ENCODE measurements around the gene ZCCHC24. TPM values are rescaled to one million over a fixed set of nuclear protein-coding genes. Genes with fewer than 3 reads are reported as not detected.

The ZCCHC24 gene
- total RNA-seq, 1 experiment from 2014 or later, result 3.8 TPM

GRCh38 chr10:79479283-79479909 lies 34.0 kb upstream of the ZCCHC24 start:
- no peak for TF ChIP-seq CTCF (conservative IDR thresholded peaks at IDR 0.05)
- Histone ChIP-seq H4K5ac (ENCODE audit: insufficient read length, low read depth, low read length) (no peak overlapping the region), H2BK120ac (ENCODE audit: low read depth, low read length, poor library complexity, severe bottlenecking) (no peak overlapping the region), H2BK15ac (ENCODE audit: low read depth, low read length) (no peak overlapping the region), H2BK20ac (ENCODE audit: low read depth, low read length, poor library complexity, severe bottlenecking) (no peak overlapping the region), H3K27me3 (ENCODE audit: insufficient read depth, low read length) (no peaks in the 10 kb centered on the region), H3K23ac (ENCODE audit: insufficient read length, low read depth, low read length) (no peak overlapping the region), H2AFZ (ENCODE audit: low read length) (no peak overlapping the region), H3K14ac (ENCODE audit: insufficient read depth, low read length) (no peak overlapping the region), H2BK5ac (ENCODE audit: insufficient read length, low read length) (no peak overlapping the region), H3K79me2 (ENCODE audit: insufficient read depth, low read length) (no peaks in the 10 kb centered on the region), H4K20me1 (ENCODE audit: control insufficient read depth, insufficient read depth, insufficient read length) (no peaks in the 10 kb centered on the region), H3K4me2 (ENCODE audit: insufficient read depth, insufficient read length, low read length) (no peak overlapping the region), H3K18ac (ENCODE audit: insufficient read length, low read depth, low read length) (no peak overlapping the region), H3K27ac (ENCODE audit: insufficient read length, low read depth, low read length) (no peak overlapping the region), H3K4ac (ENCODE audit: low read depth, low read length) (no peak overlapping the region), H3K79me1 (ENCODE audit: insufficient read depth, low read depth, low read length, poor library complexity, severe bottlenecking) (no peaks in the 10 kb centered on the region), H4K8ac (replicated peaks; ENCODE audit: insufficient read length, low read depth, low read length) (no peak overlapping the region), H3K9ac (ENCODE audit: extremely low read depth, insufficient read length, low read length) (no peak overlapping the region), H3K9me3 (ENCODE audit: control insufficient read depth, low read depth, low read length) (no peaks in the 10 kb centered on the region), H4K91ac (ENCODE audit: insufficient read length, low read depth, low read length) (no peak overlapping the region), H2AK5ac (ENCODE audit: insufficient read length, low read length) (no peak overlapping the region), H2BK12ac (ENCODE audit: insufficient read length, low read depth, low read length) (no peak overlapping the region), H3K56ac (ENCODE audit: insufficient read length, low read depth, low read length) (no peak overlapping the region), H3K23me2 (ENCODE audit: insufficient read length, low read depth, low read length, poor library complexity, severe bottlenecking) (no peaks in the 10 kb centered on the region), H3T11ph (ENCODE audit: low read length) (no peak overlapping the region), H3K4me1 (ENCODE audit: insufficient read depth, low read length) (no peaks in the 10 kb centered on the region)
- no peak for DNase-seq
- Mint-ChIP-seq H3K27me3 (ENCODE audit: low read depth) (peaks cover 26% of the 10 kb centered on the region), H3K27ac (no peak overlapping the region), H3K4me3 (no peak overlapping the region), H3K36me3 (ENCODE audit: insufficient read depth in 1 of 3, low read depth in 3 of 3) (no peaks in the 10 kb centered on the region), H3K4me1 (no peaks in the 10 kb centered on the region), H3K9me3 (peaks cover 0 to 4% of the 10 kb centered on the region in 2 experiments; a peak in 1 of 5 replicates)
- WGBS (ENCODE audit: extremely low coverage, insufficient read length, low lambda C conversion rate), result no CpG with 5 or more reads among the region's 3 CpGs
